A673 (cell line): ENCODE results near the gene RICTOR. TPM values are rescaled to one million over a fixed set of nuclear protein-coding genes. Genes with fewer than 3 reads are reported as not detected.

Source experiments
- BruUV-seq: library from RNA; stranded (reverse); fragments of 400-500 nt; replicated peaks from 2 replicates; lab custom pipeline; 2021; lab: Mats Ljungman, UMichigan
- CTCF ChIA-PET: fragments of 300-600 bp; sonication (Branson Sonifier 250); formaldehyde crosslinking; loops from one replicate; lab custom pipeline; 2022; ENCODE audit warnings: antibody characterized with exemption; lab: Charles Lee
- POLR2A ChIA-PET: fragments of 300-600 bp; sonication (Branson Sonifier 250); formaldehyde crosslinking; loops from one replicate; lab custom pipeline; 2022; ENCODE audit warnings: antibody characterized with exemption; ENCODE audit not compliant: low non-redundant PET; lab: Charles Lee
- DNase-seq: peaks from one replicate; pipeline ENCODE4 v3.0.0-alpha.2; 2015; ENCODE audit warnings: low spot score
- H3K27ac ChIP-seq: fragments of 200-600 bp; sonication (generic); 2 replicates; pipeline ENCODE4 v1.5.1; 2016; ENCODE audit warnings: mixed run types, low read depth, mild to moderate bottlenecking, mixed read lengths, antibody characterized with exemption, low read length; ENCODE audit not compliant: poor library complexity, severe bottlenecking
- H3K27me3 ChIP-seq: fragments of 200-600 bp; sonication (generic); replicated peaks from 2 replicates; pipeline ENCODE4 v1.6.1; 2017; ENCODE audit warnings: mixed run types, low read depth, mild to moderate bottlenecking, mixed read lengths, antibody characterized with exemption, low read length; ENCODE audit not compliant: insufficient read depth, poor library complexity
- H3K36me3 ChIP-seq: fragments of 200-600 bp; sonication (generic); 2 replicates; pipeline ENCODE4 v1.6.1; 2016; ENCODE audit warnings: mixed run types, mild to moderate bottlenecking, mixed read lengths, antibody characterized with exemption, low read length; ENCODE audit not compliant: insufficient read depth, poor library complexity, severe bottlenecking
- H3K4me1 ChIP-seq: fragments of 200-600 bp; sonication (generic); 2 replicates; pipeline ENCODE4 v1.6.1; 2017; ENCODE audit warnings: mixed run types, mild to moderate bottlenecking, mixed read lengths, antibody characterized with exemption, low read length; ENCODE audit not compliant: insufficient read depth, poor library complexity, severe bottlenecking
- H3K4me3 ChIP-seq: fragments of 200-600 bp; sonication (generic); 2 replicates; pipeline ENCODE4 v1.5.1; 2016; ENCODE audit warnings: low read depth, mixed run types, mild to moderate bottlenecking, mixed read lengths, low read length; ENCODE audit not compliant: poor library complexity, severe bottlenecking
- H3K9me3 ChIP-seq: fragments of 200-600 bp; sonication (generic); 2 replicates; pipeline ENCODE4 v1.6.1; 2016; ENCODE audit warnings: mixed run types, low read depth, mild to moderate bottlenecking, mixed read lengths, antibody characterized with exemption, low read length; ENCODE audit not compliant: poor library complexity, severe bottlenecking
- CTCF ChIP-seq: fragments of 300-800, 200-600 bp; sonication (generic); conservative IDR thresholded peaks from 2 replicates; pipeline ENCODE4 v1.5.1; 2017; ENCODE audit warnings: low read depth, mild to moderate bottlenecking, antibody characterized with exemption, low read length, moderate library complexity, mixed read lengths
- EZH2 ChIP-seq: fragments of 200-600 bp; sonication (generic); IDR thresholded peaks from 2 replicates; pipeline ENCODE4 v1.6.1; 2017; ENCODE audit warnings: borderline replicate concordance, low read depth, mild to moderate bottlenecking, mixed read lengths, antibody characterized with exemption, low read length; ENCODE audit not compliant: poor library complexity, severe bottlenecking
- intact Hi-C: fragments of 100-400 bp; cut with micrococcal nuclease; formaldehyde crosslinking; loops from one replicate; pipeline ENCODE4 v1.10.0; 2022; ENCODE audit not compliant: unreplicated experiment
- total RNA-seq: library from RNA; stranded (reverse); gene quantifications from 2 replicates; pipeline ENCODE4 v1.2.3, GENCODE V29; 2021

The RICTOR gene
- total RNA-seq, 1 experiment from 2014 or later, result 23.3 TPM

- H3K27me3 ChIP-seq, result no peaks in the 10 kb centered on the region
- H3K9me3 ChIP-seq, result peaks cover 8% of the 10 kb centered on the region
- TF ChIP-seq EZH2 (no peak), CTCF (no peak)
- POLR2A ChIA-PET, result no interaction called here
- peaks cover 7% of the 10 kb centered on the region for H3K36me3 ChIP-seq
- no peaks in the 10 kb centered on the region for H3K4me1 ChIP-seq
- intact Hi-C loops, result no loop called here
- no TSS peak for BruUV-seq
- no peak overlapping the region for H3K27ac ChIP-seq
- DNase-seq, result no peak
- CTCF ChIA-PET, result no interaction called here
- H3K4me3 ChIP-seq, result no peak overlapping the region
Measured at GRCh38 chr5:39009280-39009679, 64.9 kb downstream of the RICTOR start.

GRCh38 chr5:39006650-39007049 is 67.5 kb downstream of the RICTOR start:
- intact Hi-C loops, result no loop called here

GRCh38 chr5:39005566-39006232 is 68.5 kb downstream of the RICTOR start:
- intact Hi-C loops, result no loop called here
- ChIA-PET CTCF (no interaction called here), POLR2A (no interaction called here)
- no TSS peak for BruUV-seq
- no peak for DNase-seq
- H3K4me3 ChIP-seq, result no peak overlapping the region
- TF ChIP-seq CTCF, result peak; percentile 38; the same call in 1 of the 2 replicates
- no peak for TF ChIP-seq EZH2
- H3K36me3 ChIP-seq, result no peaks in the 10 kb centered on the region
- H3K9me3 ChIP-seq, result no peaks in the 10 kb centered on the region
- no peaks in the 10 kb centered on the region for H3K4me1 ChIP-seq
- no peaks in the 10 kb centered on the region for H3K27me3 ChIP-seq
- H3K27ac ChIP-seq, result no peak overlapping the region

More at GRCh38 chr5:39006650-39007049, 67.5 kb downstream of the RICTOR start:
- peaks cover 8% of the 10 kb centered on the region for H3K9me3 ChIP-seq
- TF ChIP-seq EZH2 (no peak), CTCF (no peak)
- H3K27me3 ChIP-seq, result no peaks in the 10 kb centered on the region
- no peak for DNase-seq
- H3K27ac ChIP-seq, result no peak overlapping the region
- ChIA-PET CTCF (no interaction called here), POLR2A (interaction anchor here (0.9 kb wide), 1 partner anchor 33 kb away, joined by 8 read pairs; no protein-coding TSS in a partner anchor)
- H3K4me3 ChIP-seq, result no peak overlapping the region
- no peaks in the 10 kb centered on the region for H3K4me1 ChIP-seq
- no TSS peak for BruUV-seq
- H3K36me3 ChIP-seq, result no peaks in the 10 kb centered on the region
